Mesenchymal stem cell (in vitro differentiated cells and primary cell): ENCODE data around the gene OPHN1.

Experiments used
- DNase-seq: peaks from one replicate; pipeline ENCODE4 v3.0.0-alpha.2; 2013
- H2AFZ ChIP-seq: one replicate; pipeline ENCODE4 v1.6.1; 2013; ENCODE audit warnings: low read depth, mild to moderate bottlenecking, control low read depth, inconsistent platforms, low read length, moderate library complexity
- H2AK5ac ChIP-seq: 2 replicates; pipeline ENCODE4 v1.6.1; 2013; ENCODE audit warnings: low read length, moderate library complexity, mild to moderate bottlenecking, inconsistent platforms; ENCODE audit not compliant: severe bottlenecking
- H2BK120ac ChIP-seq: one replicate; pipeline ENCODE4 v1.6.1; 2013; ENCODE audit warnings: low read depth, mild to moderate bottlenecking, inconsistent platforms, low read length, moderate library complexity
- H2BK12ac ChIP-seq, 2 experiments: one replicate each; pipeline ENCODE4 v1.6.1; 2013; ENCODE audit warnings: inconsistent platforms in 2 of 2, low read length in 2 of 2, mild to moderate bottlenecking in 2 of 2, moderate library complexity in 2 of 2, control low read depth in 1 of 2
- H2BK15ac ChIP-seq: one replicate; pipeline ENCODE4 v1.6.1; 2013; ENCODE audit warnings: mild to moderate bottlenecking, low read depth, inconsistent platforms; ENCODE audit not compliant: poor library complexity, severe bottlenecking
- H2BK5ac ChIP-seq: 2 replicates; pipeline ENCODE4 v1.6.1; 2013; ENCODE audit warnings: low read depth, mild to moderate bottlenecking, low read length, control low read depth, inconsistent platforms; ENCODE audit not compliant: poor library complexity, severe bottlenecking
- H3K14ac ChIP-seq, 2 experiments: one replicate each; pipeline ENCODE4 v1.6.1; 2013; ENCODE audit warnings: inconsistent platforms in 2 of 2, low read length in 2 of 2, control low read depth in 1 of 2, mild to moderate bottlenecking in 1 of 2, moderate library complexity in 1 of 2
- H3K18ac ChIP-seq, 2 experiments: one replicate each; pipeline ENCODE4 v1.6.1; 2013; ENCODE audit warnings: inconsistent platforms in 2 of 2, low read length in 2 of 2, control low read depth in 1 of 2, low read depth in 1 of 2, mild to moderate bottlenecking in 1 of 2
- H3K23ac ChIP-seq, 2 experiments: one replicate each; pipeline ENCODE4 v1.6.1; 2013; ENCODE audit warnings: inconsistent platforms in 2 of 2, low read length in 2 of 2, mild to moderate bottlenecking in 2 of 2, moderate library complexity in 2 of 2, control low read depth in 1 of 2
- H3K27ac ChIP-seq: 2 replicates; pipeline ENCODE4 v1.5.1; 2013; ENCODE audit warnings: mild to moderate bottlenecking, moderate library complexity, low read length, control low read depth, inconsistent platforms; ENCODE audit not compliant: poor library complexity, severe bottlenecking
- H3K27me3 ChIP-seq, 2 experiments: 2 replicates each; pipeline versions ENCODE4 v1.6.1 to v1.7.0; 2013; ENCODE audit warnings: low read length in 2 of 2, mild to moderate bottlenecking in 2 of 2, moderate library complexity in 2 of 2, control low read depth in 1 of 2, inconsistent platforms in 1 of 2; ENCODE audit not compliant: control insufficient read depth in 1 of 2, insufficient read depth in 1 of 2
- H3K36me3 ChIP-seq, 2 experiments: 2 replicates each; pipeline versions ENCODE4 v1.6.1 to v1.7.0; 2013; ENCODE audit warnings: low read length in 2 of 2, control low read depth in 1 of 2, inconsistent platforms in 1 of 2, low read depth in 1 of 2, mild to moderate bottlenecking in 1 of 2; ENCODE audit not compliant: insufficient read depth in 2 of 2, control insufficient read depth in 1 of 2
- H3K4ac ChIP-seq, 2 experiments: one replicate each; pipeline ENCODE4 v1.6.1; 2013; ENCODE audit warnings: inconsistent platforms in 2 of 2, low read length in 2 of 2, mild to moderate bottlenecking in 2 of 2, moderate library complexity in 2 of 2, control low read depth in 1 of 2, low read depth in 1 of 2
- H3K4me1 ChIP-seq: 2 replicates; pipeline ENCODE4 v1.6.1; 2013; ENCODE audit warnings: low read depth, low read length, control low read depth; ENCODE audit not compliant: control insufficient read depth, insufficient read depth
- H3K4me2 ChIP-seq: 2 replicates; pipeline ENCODE4 v1.6.1; 2013; ENCODE audit warnings: low read length, mild to moderate bottlenecking, inconsistent platforms; ENCODE audit not compliant: poor library complexity, severe bottlenecking
- H3K4me3 ChIP-seq, 2 experiments: 2 replicates each; pipeline versions ENCODE4 v1.5.1 to v1.7.0; 2013; ENCODE audit warnings: low read length in 2 of 2, mild to moderate bottlenecking in 2 of 2, control low read depth in 1 of 2, low read depth in 1 of 2; ENCODE audit not compliant: insufficient read depth in 1 of 2
- H3K79me1 ChIP-seq: replicated peaks from 2 replicates; pipeline ENCODE4 v1.6.1; 2013; ENCODE audit warnings: mild to moderate bottlenecking, control low read depth, low read length, inconsistent platforms; ENCODE audit not compliant: poor library complexity, severe bottlenecking
- H3K9ac ChIP-seq: 2 replicates; pipeline ENCODE4 v1.7.0; 2013; ENCODE audit warnings: mild to moderate bottlenecking, low read length, moderate library complexity
- H3K9me3 ChIP-seq: 2 replicates; pipeline ENCODE4 v1.7.0; 2013; ENCODE audit warnings: mild to moderate bottlenecking, low read length; ENCODE audit not compliant: control insufficient read depth
- H4K8ac ChIP-seq: one replicate; pipeline ENCODE4 v1.6.1; 2013; ENCODE audit warnings: inconsistent platforms, mild to moderate bottlenecking, low read length, moderate library complexity
- H4K91ac ChIP-seq: one replicate; pipeline ENCODE4 v1.6.1; 2013; ENCODE audit warnings: mild to moderate bottlenecking, low read length, inconsistent platforms
- WGBS: methylation state at CpG from one replicate; pipeline ENCODE4 v1.1.7; 2013; ENCODE audit warnings: mixed read lengths; 5-methylcytosine and 5-hydroxymethylcytosine counted together

OPHN1 gene

GRCh38 chrX:68098431-68098830, 334.9 kb downstream of the OPHN1 start:
- no peak overlapping the region for H3K4ac ChIP-seq

GRCh38 chrX:68090266-68090665, 343.0 kb downstream of the OPHN1 start:
- 90% methylated on average over 1 of the region's 1 CpG for WGBS

More at GRCh38 chrX:68098431-68098830, 334.9 kb downstream of the OPHN1 start:
- Histone ChIP-seq H3K23ac (no peak overlapping the region), H3K18ac (no peak overlapping the region), H2AFZ (no peak overlapping the region), H3K9ac (no peak overlapping the region), H3K4me3 (no peak overlapping the region), H2AK5ac (no peak overlapping the region), H2BK5ac (no peak overlapping the region), H3K4me2 (no peak overlapping the region), H4K91ac (no peak overlapping the region), H2BK15ac (no peak overlapping the region), H3K14ac (no peak overlapping the region), H3K36me3 (no peaks in the 10 kb centered on the region), H3K27me3 (peaks cover 0 to 20% of the 10 kb centered on the region in 2 experiments), H2BK12ac (no peak overlapping the region), H3K27ac (no peak overlapping the region), H3K79me1 (no peaks in the 10 kb centered on the region), H4K8ac (no peak overlapping the region), H3K4me1 (no peaks in the 10 kb centered on the region), H3K9me3 (peaks cover 10% of the 10 kb centered on the region), H2BK120ac (no peak overlapping the region)
- WGBS = no CpG with 5 or more reads among the region's 2 CpGs
- no peak for DNase-seq

GRCh38 chrX:68087526-68087925, 345.8 kb downstream of the OPHN1 start:
- Histone ChIP-seq H3K9me3 (peaks cover 1% of the 10 kb centered on the region), H3K4me3 (no peak overlapping the region), H2BK120ac (no peak overlapping the region), H3K27ac (no peak overlapping the region), H3K18ac (no peak overlapping the region), H4K91ac (no peak overlapping the region), H3K9ac (no peak overlapping the region), H2BK5ac (no peak overlapping the region), H3K4me2 (no peak overlapping the region), H3K4ac (no peak overlapping the region), H3K4me1 (no peaks in the 10 kb centered on the region), H2BK12ac (no peak overlapping the region), H3K23ac (no peak overlapping the region), H3K36me3 (no peaks in the 10 kb centered on the region), H2BK15ac (no peak overlapping the region), H2AFZ (no peak overlapping the region), H3K79me1 (no peaks in the 10 kb centered on the region), H3K27me3 (peaks cover 0 to 9% of the 10 kb centered on the region in 2 experiments), H2AK5ac (no peak overlapping the region), H4K8ac (no peak overlapping the region), H3K14ac (no peak overlapping the region)
- WGBS = 100% methylated on average over 2 of the region's 2 CpGs
- no peak for DNase-seq

More at GRCh38 chrX:68090266-68090665, 343.0 kb downstream of the OPHN1 start:
- H2AK5ac ChIP-seq = no peak overlapping the region
- no peak overlapping the region for H2BK5ac ChIP-seq
- H2BK120ac ChIP-seq = no peak overlapping the region
- no peaks in the 10 kb centered on the region for H3K9me3 ChIP-seq
- H3K27me3 ChIP-seq = peaks cover 0 to 15% of the 10 kb centered on the region in 2 experiments
- H3K18ac ChIP-seq = no peak overlapping the region
- no peak overlapping the region for H3K23ac ChIP-seq
- no peak overlapping the region for H3K4me2 ChIP-seq
- no peak overlapping the region for H3K14ac ChIP-seq
- H3K27ac ChIP-seq = no peak overlapping the region
- H3K4me1 ChIP-seq = no peaks in the 10 kb centered on the region
- H3K4me3 ChIP-seq = no peak overlapping the region
- H3K36me3 ChIP-seq = no peaks in the 10 kb centered on the region
- no peaks in the 10 kb centered on the region for H3K79me1 ChIP-seq
- no peak overlapping the region for H3K9ac ChIP-seq
- no peak for DNase-seq
- H2BK15ac ChIP-seq = no peak overlapping the region
- H4K8ac ChIP-seq = no peak overlapping the region
- H2AFZ ChIP-seq = no peak overlapping the region
- no peak overlapping the region for H2BK12ac ChIP-seq
- H4K91ac ChIP-seq = no peak overlapping the region
- H3K4ac ChIP-seq = no peak overlapping the region

GRCh38 chrX:68086709-68087108, 346.6 kb downstream of the OPHN1 start:
- Histone ChIP-seq H2AFZ (no peak overlapping the region), H3K27me3 (peaks cover 0 to 9% of the 10 kb centered on the region in 2 experiments), H3K27ac (no peak overlapping the region), H3K79me1 (no peaks in the 10 kb centered on the region), H3K23ac (no peak overlapping the region), H3K9me3 (peaks cover 6% of the 10 kb centered on the region), H2BK15ac (no peak overlapping the region), H2BK12ac (no peak overlapping the region), H3K36me3 (no peaks in the 10 kb centered on the region), H2BK120ac (no peak overlapping the region), H2AK5ac (no peak overlapping the region), H3K18ac (no peak overlapping the region), H3K9ac (no peak overlapping the region), H3K4me2 (no peak overlapping the region), H3K4me3 (no peak overlapping the region), H3K14ac (no peak overlapping the region), H2BK5ac (no peak overlapping the region), H4K8ac (no peak overlapping the region), H4K91ac (no peak overlapping the region), H3K4ac (no peak overlapping the region), H3K4me1 (no peaks in the 10 kb centered on the region)
- no peak for DNase-seq
- no CpG with 5 or more reads among the region's 1 CpG for WGBS
